SU-DHL-6 (cell line): Measurements from ENCODE around the gene SPP2.

ENCODE experiments used
- CTCF ChIP-seq: fragments of 200-600 bp; sonication (generic); IDR thresholded peaks from one replicate; pipeline ENCODE4 v1.5.1; 2017; ENCODE audit warnings: antibody characterized with exemption, mild to moderate bottlenecking, low read length, moderate library complexity; ENCODE audit not compliant: insufficient read depth, poor library complexity, severe bottlenecking
- EZH2phosphoT487 ChIP-seq: fragments of 200-600 bp; sonication (generic), shearing (Covaris generic); conservative IDR thresholded peaks from 2 replicates; pipeline ENCODE4 v1.6.1; 2018; ENCODE audit warnings: mild to moderate bottlenecking, antibody characterized with exemption, low read length, moderate library complexity, mixed read lengths

- no peak for TF ChIP-seq CTCF
- TF ChIP-seq EZH2phosphoT487, result no peak
These were observed 3.1 kb upstream of the SPP2 start for GRCh38 chr2:234047361-234047760.
